SK-N-SH (cell line): Measurements from ENCODE around the gene NFATC4.

Source experiments
- CTCF ChIP-seq: fragments of 200-600 bp; sonication (generic); IDR thresholded peaks from 2 replicates; pipeline ENCODE4 v1.6.1; 2017; ENCODE audit warnings: antibody characterized with exemption, mild to moderate bottlenecking, moderate library complexity
- GABPA ChIP-seq: IDR thresholded peaks from 2 replicates; pipeline ENCODE4 v1.4.0; 2012; ENCODE audit warnings: low read depth, mild to moderate bottlenecking
- POLR2AphosphoS5 ChIP-seq: IDR thresholded peaks from 2 replicates; pipeline ENCODE4 v1.6.1; 2012; ENCODE audit warnings: low read depth, low read length
- RCOR1 ChIP-seq: fragments of 150-350 bp; IDR thresholded peaks from 2 replicates; pipeline ENCODE4 v1.6.1; 2017; ENCODE audit warnings: antibody characterized with exemption, low read length
- REST ChIP-seq: IDR thresholded peaks from 2 replicates; pipeline ENCODE4 v1.6.1; 2012; ENCODE audit warnings: mild to moderate bottlenecking, low read depth, low read length, moderate library complexity
- TCF12 ChIP-seq: IDR thresholded peaks from 2 replicates; pipeline ENCODE4 v1.4.0; 2012
- TEAD4 ChIP-seq: IDR thresholded peaks from 2 replicates; pipeline ENCODE4 v1.4.0; 2012; ENCODE audit warnings: mild to moderate bottlenecking, borderline replicate concordance; ENCODE audit not compliant: insufficient read depth
- USF1 ChIP-seq: IDR thresholded peaks from 2 replicates; pipeline ENCODE4 v1.4.0; 2012; ENCODE audit warnings: low read depth, borderline replicate concordance
- YY1 ChIP-seq: IDR thresholded peaks from 2 replicates; pipeline ENCODE4 v1.4.0; 2012; ENCODE audit warnings: low read depth, mild to moderate bottlenecking
- ZBTB33 ChIP-seq: IDR thresholded peaks from 2 replicates; pipeline ENCODE4 v1.4.0; 2012; ENCODE audit warnings: low read depth, borderline replicate concordance

- TF ChIP-seq TCF12: no peak
- no peak for TF ChIP-seq YY1
- no peak for TF ChIP-seq ZBTB33
- no peak for TF ChIP-seq CTCF
- TF ChIP-seq POLR2AphosphoS5: no peak
- no peak for TF ChIP-seq REST
- TF ChIP-seq TEAD4: no peak
- no peak for TF ChIP-seq RCOR1
- TF ChIP-seq USF1: no peak
- no peak for TF ChIP-seq GABPA
These were observed 28.5 kb upstream of the NFATC4 start, which contains the start of gene RIPK3 for GRCh38 chr14:24339284-24340151.
